Measurements from ENCODE around the gene ARHGEF12. TPM values are rescaled to one million over a fixed set of nuclear protein-coding genes. Genes with fewer than 3 reads are reported as not detected.

Gene ARHGEF12
- total and polyA plus RNA-seq, 2 experiments from 2014 or later, result 9.0 to 38.9 TPM

DNA sequence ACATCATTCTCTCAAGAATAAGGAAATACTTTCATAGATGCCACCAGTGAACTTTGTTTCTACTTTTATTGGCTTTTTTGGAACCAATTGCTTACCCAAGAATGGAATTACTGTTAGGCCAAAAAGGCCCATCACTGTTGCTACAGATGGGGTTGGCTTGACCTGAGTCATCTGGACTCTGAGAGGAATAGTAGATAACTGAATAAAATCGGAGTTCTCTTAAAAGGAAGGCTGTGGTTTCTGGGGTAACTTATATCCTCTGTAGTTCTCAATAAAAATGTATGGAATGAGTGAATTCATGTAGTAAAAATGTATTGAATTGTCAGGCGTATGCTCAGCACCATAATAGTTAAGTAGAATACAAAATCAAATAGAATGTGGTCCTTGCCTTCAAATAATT, 56.6 kb downstream of the ARHGEF12 start:
- Histone ChIP-seq H4K20me1 (replicated peaks; ENCODE audit: insufficient read depth) (no peaks in the 10 kb centered on the region), H3K4me2 (no peak overlapping the region), H3K27me3 (ENCODE audit: insufficient read depth) (no peaks in the 10 kb centered on the region), H3K4me3 (no peak overlapping the region), H3K9me2 (ENCODE audit: insufficient read depth) (no peaks in the 10 kb centered on the region), H3F3A (replicated peaks; ENCODE audit: low read depth) (no peaks in the 10 kb centered on the region), H3K27ac (ENCODE audit: low read depth) (no peak overlapping the region), H3K79me2 (replicated peaks; ENCODE audit: insufficient read depth) (peaks cover 65% of the 10 kb centered on the region), H3K36me3 (ENCODE audit: insufficient read depth) (no peaks in the 10 kb centered on the region), H3K4me1 (ENCODE audit: insufficient read depth) (peaks cover 7% of the 10 kb centered on the region), H2AFZ (no peak overlapping the region)
- no peak for ATAC-seq
- Mint-ChIP-seq H3K27ac (no peak overlapping the region), H3K27me3 (ENCODE audit: insufficient read depth, low read depth, poor library complexity) (no peaks in the 10 kb centered on the region), H3K4me3 (no peak overlapping the region), H3K9me3 (peaks cover 14% of the 10 kb centered on the region; the same call in 2 of the 3 replicates), H3K36me3 (ENCODE audit: low read depth) (peaks cover 16% of the 10 kb centered on the region; the same call in 2 of the 3 replicates), H3K4me1 (peaks cover 15% of the 10 kb centered on the region)
- no peak for DNase-seq (ENCODE audit: low spot score)
- TF ChIP-seq EZH2phosphoT487 (IDR thresholded peaks at IDR 0.05; ENCODE audit: unreplicated experiment) (no peak), POLR2AphosphoS5 (IDR thresholded peaks at IDR 0.05; ENCODE audit: low read depth) (no peak), EZH2 (IDR thresholded peaks at IDR 0.05; ENCODE audit: low read depth, unreplicated experiment) (no peak), ZNF331 (CRISPR knock-in tag; IDR thresholded peaks at IDR 0.05; ENCODE audit: low read depth) (no peak), NANOG (IDR thresholded peaks at IDR 0.05; ENCODE audit: borderline replicate concordance) (no peak)

DNA sequence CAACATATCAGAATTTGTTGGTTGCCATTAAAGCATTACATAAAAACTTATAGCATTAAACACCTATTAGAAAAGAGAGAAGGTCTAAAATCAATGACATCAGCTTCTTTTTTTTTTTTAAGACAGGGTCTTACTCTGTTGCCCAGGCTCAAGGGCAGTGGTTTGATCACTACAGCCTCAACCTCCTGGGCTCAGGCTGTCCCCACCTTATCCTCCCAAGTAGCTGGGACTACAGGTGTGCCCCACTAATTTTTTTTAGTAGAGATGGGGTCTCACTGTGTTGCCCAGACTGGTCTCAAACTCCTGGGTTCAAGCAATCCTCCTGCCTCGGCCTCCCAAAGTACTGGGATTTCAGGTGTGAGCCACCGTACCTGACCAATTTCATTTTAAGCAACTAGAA, 57.9 kb downstream of the ARHGEF12 start:
- TF ChIP-seq, protein P1, sequence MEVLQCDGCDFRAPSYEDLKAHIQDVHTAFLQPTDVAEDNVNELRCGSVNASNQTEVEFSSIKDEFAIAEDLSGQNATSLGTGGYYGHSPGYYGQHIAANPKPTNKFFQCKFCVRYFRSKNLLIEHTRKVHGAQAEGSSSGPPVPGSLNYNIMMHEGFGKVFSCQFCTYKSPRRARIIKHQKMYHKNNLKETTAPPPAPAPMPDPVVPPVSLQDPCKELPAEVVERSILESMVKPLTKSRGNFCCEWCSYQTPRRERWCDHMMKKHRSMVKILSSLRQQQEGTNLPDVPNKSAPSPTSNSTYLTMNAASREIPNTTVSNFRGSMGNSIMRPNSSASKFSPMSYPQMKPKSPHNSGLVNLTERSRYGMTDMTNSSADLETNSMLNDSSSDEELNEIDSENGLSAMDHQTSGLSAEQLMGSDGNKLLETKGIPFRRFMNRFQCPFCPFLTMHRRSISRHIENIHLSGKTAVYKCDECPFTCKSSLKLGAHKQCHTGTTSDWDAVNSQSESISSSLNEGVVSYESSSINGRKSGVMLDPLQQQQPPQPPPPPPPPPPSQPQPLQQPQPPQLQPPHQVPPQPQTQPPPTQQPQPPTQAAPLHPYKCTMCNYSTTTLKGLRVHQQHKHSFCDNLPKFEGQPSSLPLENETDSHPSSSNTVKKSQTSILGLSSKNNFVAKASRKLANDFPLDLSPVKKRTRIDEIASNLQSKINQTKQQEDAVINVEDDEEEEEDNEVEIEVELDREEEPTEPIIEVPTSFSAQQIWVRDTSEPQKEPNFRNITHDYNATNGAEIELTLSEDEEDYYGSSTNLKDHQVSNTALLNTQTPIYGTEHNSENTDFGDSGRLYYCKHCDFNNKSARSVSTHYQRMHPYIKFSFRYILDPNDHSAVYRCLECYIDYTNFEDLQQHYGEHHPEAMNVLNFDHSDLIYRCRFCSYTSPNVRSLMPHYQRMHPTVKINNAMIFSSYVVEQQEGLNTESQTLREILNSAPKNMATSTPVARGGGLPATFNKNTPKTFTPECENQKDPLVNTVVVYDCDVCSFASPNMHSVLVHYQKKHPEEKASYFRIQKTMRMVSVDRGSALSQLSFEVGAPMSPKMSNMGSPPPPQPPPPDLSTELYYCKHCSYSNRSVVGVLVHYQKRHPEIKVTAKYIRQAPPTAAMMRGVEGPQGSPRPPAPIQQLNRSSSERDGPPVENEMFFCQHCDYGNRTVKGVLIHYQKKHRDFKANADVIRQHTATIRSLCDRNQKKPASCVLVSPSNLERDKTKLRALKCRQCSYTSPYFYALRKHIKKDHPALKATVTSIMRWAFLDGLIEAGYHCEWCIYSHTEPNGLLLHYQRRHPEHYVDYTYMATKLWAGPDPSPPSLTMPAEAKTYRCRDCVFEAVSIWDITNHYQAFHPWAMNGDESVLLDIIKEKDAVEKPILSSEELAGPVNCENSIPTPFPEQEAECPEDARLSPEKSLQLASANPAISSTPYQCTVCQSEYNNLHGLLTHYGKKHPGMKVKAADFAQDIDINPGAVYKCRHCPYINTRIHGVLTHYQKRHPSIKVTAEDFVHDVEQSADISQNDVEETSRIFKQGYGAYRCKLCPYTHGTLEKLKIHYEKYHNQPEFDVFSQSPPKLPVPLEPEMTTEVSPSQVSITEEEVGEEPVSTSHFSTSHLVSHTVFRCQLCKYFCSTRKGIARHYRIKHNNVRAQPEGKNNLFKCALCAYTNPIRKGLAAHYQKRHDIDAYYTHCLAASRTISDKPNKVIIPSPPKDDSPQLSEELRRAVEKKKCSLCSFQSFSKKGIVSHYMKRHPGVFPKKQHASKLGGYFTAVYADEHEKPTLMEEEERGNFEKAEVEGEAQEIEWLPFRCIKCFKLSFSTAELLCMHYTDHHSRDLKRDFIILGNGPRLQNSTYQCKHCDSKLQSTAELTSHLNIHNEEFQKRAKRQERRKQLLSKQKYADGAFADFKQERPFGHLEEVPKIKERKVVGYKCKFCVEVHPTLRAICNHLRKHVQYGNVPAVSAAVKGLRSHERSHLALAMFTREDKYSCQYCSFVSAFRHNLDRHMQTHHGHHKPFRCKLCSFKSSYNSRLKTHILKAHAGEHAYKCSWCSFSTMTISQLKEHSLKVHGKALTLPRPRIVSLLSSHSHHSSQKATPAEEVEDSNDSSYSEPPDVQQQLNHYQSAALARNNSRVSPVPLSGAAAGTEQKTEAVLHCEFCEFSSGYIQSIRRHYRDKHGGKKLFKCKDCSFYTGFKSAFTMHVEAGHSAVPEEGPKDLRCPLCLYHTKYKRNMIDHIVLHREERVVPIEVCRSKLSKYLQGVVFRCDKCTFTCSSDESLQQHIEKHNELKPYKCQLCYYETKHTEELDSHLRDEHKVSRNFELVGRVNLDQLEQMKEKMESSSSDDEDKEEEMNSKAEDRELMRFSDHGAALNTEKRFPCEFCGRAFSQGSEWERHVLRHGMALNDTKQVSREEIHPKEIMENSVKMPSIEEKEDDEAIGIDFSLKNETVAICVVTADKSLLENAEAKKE (CRISPR knock-in tag; IDR thresholded peaks at IDR 0.05), result no peak
- TF ChIP-seq, protein P2, sequence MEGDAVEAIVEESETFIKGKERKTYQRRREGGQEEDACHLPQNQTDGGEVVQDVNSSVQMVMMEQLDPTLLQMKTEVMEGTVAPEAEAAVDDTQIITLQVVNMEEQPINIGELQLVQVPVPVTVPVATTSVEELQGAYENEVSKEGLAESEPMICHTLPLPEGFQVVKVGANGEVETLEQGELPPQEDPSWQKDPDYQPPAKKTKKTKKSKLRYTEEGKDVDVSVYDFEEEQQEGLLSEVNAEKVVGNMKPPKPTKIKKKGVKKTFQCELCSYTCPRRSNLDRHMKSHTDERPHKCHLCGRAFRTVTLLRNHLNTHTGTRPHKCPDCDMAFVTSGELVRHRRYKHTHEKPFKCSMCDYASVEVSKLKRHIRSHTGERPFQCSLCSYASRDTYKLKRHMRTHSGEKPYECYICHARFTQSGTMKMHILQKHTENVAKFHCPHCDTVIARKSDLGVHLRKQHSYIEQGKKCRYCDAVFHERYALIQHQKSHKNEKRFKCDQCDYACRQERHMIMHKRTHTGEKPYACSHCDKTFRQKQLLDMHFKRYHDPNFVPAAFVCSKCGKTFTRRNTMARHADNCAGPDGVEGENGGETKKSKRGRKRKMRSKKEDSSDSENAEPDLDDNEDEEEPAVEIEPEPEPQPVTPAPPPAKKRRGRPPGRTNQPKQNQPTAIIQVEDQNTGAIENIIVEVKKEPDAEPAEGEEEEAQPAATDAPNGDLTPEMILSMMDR (conservative IDR thresholded peaks at IDR 0.05; ENCODE audit: low read depth in 2 of 2), result no peak
- Mint-ChIP-seq H3K4me1 (peaks cover 22% of the 10 kb centered on the region), H3K36me3 (ENCODE audit: low read depth) (peaks cover 16% of the 10 kb centered on the region; the same call in 2 of the 3 replicates), H3K9me3 (peaks cover 14% of the 10 kb centered on the region; the same call in 2 of the 3 replicates), H3K4me3 (no peak overlapping the region), H3K27me3 (ENCODE audit: insufficient read depth, low read depth, poor library complexity) (no peaks in the 10 kb centered on the region), H3K27ac (no peak overlapping the region)
- Histone ChIP-seq H3K4me3 (no peak overlapping the region), H3K36me3 (ENCODE audit: insufficient read depth) (no peaks in the 10 kb centered on the region), H3K4me2 (no peak overlapping the region), H3K27me3 (ENCODE audit: insufficient read depth) (no peaks in the 10 kb centered on the region), H4K20me1 (replicated peaks; ENCODE audit: insufficient read depth) (no peaks in the 10 kb centered on the region), H3K4me1 (ENCODE audit: insufficient read depth) (peaks cover 13% of the 10 kb centered on the region), H3K79me2 (replicated peaks; ENCODE audit: insufficient read depth) (peaks cover 60% of the 10 kb centered on the region), H3K9me2 (ENCODE audit: insufficient read depth) (no peaks in the 10 kb centered on the region), H3F3A (replicated peaks; ENCODE audit: low read depth) (no peaks in the 10 kb centered on the region), H3K27ac (ENCODE audit: low read depth) (no peak overlapping the region), H2AFZ (no peak overlapping the region)
- ATAC-seq, result no peak
- no peak for DNase-seq (ENCODE audit: low spot score)
